Measurements from ENCODE around the gene DPY30. TPM values are rescaled to one million over a fixed set of nuclear protein-coding genes. Genes with fewer than 3 reads are reported as not detected.
"Not testable (repeated sequence)": the region's sequence is repeated elsewhere in the genome, so short reads cannot be mapped to it uniquely, and the experiment has no call there.

Gene DPY30
- total and polyA plus RNA-seq, 3 donors from 2014 or later: 31.8 to 53.7 (median 37.2) TPM

DNA sequence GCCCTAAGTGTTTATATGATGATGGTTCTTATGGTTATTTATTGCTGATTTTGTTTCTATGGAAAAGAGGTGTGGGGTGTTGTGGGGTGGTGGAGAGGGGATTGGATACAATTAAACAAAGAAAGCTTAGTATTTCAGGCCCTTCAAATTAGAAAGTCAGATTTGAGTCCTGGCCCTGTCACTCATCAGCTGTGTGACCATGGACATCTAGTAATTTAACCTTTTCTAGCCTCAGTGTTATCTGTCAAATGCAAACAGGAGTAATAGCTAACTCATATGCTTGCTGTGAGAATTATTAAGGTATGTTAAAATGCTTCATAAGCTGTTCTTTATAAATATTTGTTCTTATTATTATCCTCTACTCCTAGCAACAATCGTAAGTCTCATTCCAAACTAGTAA, 26.7 kb downstream of the DPY30 start:
- intact Hi-C loops (cut with DNase I; ENCODE audit: low total_unique reads): loop anchor here (10.0 kb wide), 1 partner anchor 52 kb away; the partner anchor contains the start of gene SPAST
- H3K4me3 ChIP-seq: no peak overlapping the region
- DNase-seq: no peak
- TF ChIP-seq, protein P1, sequence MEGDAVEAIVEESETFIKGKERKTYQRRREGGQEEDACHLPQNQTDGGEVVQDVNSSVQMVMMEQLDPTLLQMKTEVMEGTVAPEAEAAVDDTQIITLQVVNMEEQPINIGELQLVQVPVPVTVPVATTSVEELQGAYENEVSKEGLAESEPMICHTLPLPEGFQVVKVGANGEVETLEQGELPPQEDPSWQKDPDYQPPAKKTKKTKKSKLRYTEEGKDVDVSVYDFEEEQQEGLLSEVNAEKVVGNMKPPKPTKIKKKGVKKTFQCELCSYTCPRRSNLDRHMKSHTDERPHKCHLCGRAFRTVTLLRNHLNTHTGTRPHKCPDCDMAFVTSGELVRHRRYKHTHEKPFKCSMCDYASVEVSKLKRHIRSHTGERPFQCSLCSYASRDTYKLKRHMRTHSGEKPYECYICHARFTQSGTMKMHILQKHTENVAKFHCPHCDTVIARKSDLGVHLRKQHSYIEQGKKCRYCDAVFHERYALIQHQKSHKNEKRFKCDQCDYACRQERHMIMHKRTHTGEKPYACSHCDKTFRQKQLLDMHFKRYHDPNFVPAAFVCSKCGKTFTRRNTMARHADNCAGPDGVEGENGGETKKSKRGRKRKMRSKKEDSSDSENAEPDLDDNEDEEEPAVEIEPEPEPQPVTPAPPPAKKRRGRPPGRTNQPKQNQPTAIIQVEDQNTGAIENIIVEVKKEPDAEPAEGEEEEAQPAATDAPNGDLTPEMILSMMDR (IDR thresholded peaks at IDR 0.05): no peak
- TF ChIP-seq POLR2A (IDR thresholded peaks at IDR 0.05): no peak
- no peaks in the 10 kb centered on the region for H3K36me3 ChIP-seq (ENCODE audit: low read depth, missing control alignments)
- H3K27ac ChIP-seq: no peak overlapping the region
- WGBS, 2 donors: 86 to 91% methylated on average over 1 of the region's 1 CpG
- H3K4me1 ChIP-seq: peaks cover 18% of the 10 kb centered on the region
- H3K9me3 ChIP-seq: no peaks in the 10 kb centered on the region
- H3K27me3 ChIP-seq: no peaks in the 10 kb centered on the region

- Histone ChIP-seq H3K4me1 (peaks cover 18% of the 10 kb centered on the region), H3K27ac (peak overlapping the region; percentile 90 to 93), H3K36me3 (ENCODE audit: low read depth, missing control alignments) (no peaks in the 10 kb centered on the region), H3K27me3 (no peaks in the 10 kb centered on the region), H3K4me3 (peak overlapping the region; percentile 77), H3K9me3 (no peaks in the 10 kb centered on the region)
- TF ChIP-seq POLR2A (IDR thresholded peaks at IDR 0.05): no peak
- TF ChIP-seq, protein P1 (IDR thresholded peaks at IDR 0.05): no peak
- WGBS, 2 donors: 56 to 65% methylated on average over 5 of the region's 5 CpGs
- intact Hi-C loops (cut with DNase I; ENCODE audit: low total_unique reads): loop anchor here (10.0 kb wide), 1 partner anchor 53 kb away; the partner anchor contains the start of gene SPAST
- DNase-seq: no peak
Observed at GRCh38 chr2:32011485-32011960, 28.1 kb downstream of the DPY30 start.

GRCh38 chr2:32010670-32011484, 28.7 kb downstream of the DPY30 start, which contains the start of gene MEMO1:
Gene MEMO1, minus strand, starts transcription at chr2:32011008. Its CDS starts 761 bp downstream, at chr2:32010247.
- peak within 1 kb of the TSS; percentile 77 to 80 for H3K4me3 ChIP-seq
- no peaks in the 10 kb centered on the region for H3K36me3 ChIP-seq (ENCODE audit: low read depth, missing control alignments)
- 0 to 1% methylated on average over 20 to 34 of the region's 57 CpGs for WGBS, 2 donors
- peaks cover 18% of the 10 kb centered on the region for H3K4me1 ChIP-seq
- H3K9me3 ChIP-seq: no peaks in the 10 kb centered on the region
- H3K27me3 ChIP-seq: no peaks in the 10 kb centered on the region
- TF ChIP-seq, protein P1 (IDR thresholded peaks at IDR 0.05): peak in 1 of 3 experiments; percentile 5
- no peak for TF ChIP-seq POLR2A (IDR thresholded peaks at IDR 0.05)
- peak within 1 kb of the TSS; percentile 90 to 93 for H3K27ac ChIP-seq
- DNase-seq: peak; percentile 94
- intact Hi-C loops (cut with DNase I; ENCODE audit: low total_unique reads): loop anchor here (10.0 kb wide), 1 partner anchor 54 kb away; the partner anchor contains the start of gene SPAST

- not testable (repeated sequence) for H3K36me3 ChIP-seq (ENCODE audit: low read depth, missing control alignments); H3K9me3 ChIP-seq; H3K27me3 ChIP-seq; DNase-seq
- intact Hi-C loops (cut with DNase I; ENCODE audit: low total_unique reads): loop anchor here (10.0 kb wide), 1 partner anchor 55 kb away; the partner anchor contains the start of gene SPAST
- H3K27ac ChIP-seq: peak overlapping the region; percentile 90 to 93
- peak overlapping the region; percentile 77 for H3K4me3 ChIP-seq
- 1% methylated on average over 21 of the region's 43 CpGs; no CpG with 5 or more reads in 1 of the 2 donors for WGBS, 2 donors
- peaks cover 18% of the 10 kb centered on the region for H3K4me1 ChIP-seq
Observed at GRCh38 chr2:32010280-32010669, 29.3 kb downstream of the DPY30 start.

DNA sequence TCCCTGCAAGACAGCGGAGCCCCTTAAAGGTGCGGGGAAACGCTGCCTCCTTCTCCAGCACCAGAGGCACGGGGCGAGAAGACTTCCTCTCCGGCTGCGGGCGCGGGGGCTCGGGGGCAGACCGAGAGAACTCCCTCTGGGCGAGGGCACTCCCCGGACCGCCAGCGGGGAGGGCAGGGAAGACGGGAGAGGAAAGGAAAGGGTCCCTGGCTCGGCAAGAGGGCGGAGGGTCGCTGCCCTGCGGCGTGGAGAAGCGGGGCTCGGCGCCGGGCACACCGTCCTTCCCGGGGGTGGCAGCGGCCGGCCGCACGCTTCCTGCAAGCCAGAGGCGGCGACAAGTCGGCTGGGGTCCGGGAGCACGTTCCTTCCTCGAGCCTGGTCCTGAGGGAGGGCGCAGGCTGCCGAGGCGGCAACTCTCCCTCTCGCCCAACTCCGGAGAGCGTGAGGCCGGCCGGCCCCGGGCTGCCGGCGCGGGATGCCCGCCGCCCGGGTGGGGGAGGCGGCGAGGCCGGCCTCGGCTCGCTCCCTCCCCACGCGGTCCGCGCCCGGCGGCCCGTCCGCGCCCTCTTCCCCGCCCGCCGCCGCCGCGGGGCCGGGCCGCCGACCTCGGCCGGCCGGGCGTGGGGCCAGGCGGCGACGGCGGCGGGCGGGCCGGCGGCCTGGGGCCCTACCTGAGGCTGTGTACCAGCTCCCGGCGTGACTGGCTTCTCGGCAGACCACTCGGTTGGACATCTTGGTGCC, 29.9 kb downstream of the DPY30 start:
- intact Hi-C loops (cut with DNase I; ENCODE audit: low total_unique reads): loop anchor here (10.0 kb wide), 1 partner anchor 55 kb away; the partner anchor contains the start of gene SPAST
- Histone ChIP-seq H3K4me3 (peak overlapping the region; percentile 77 to 80), H3K27me3 (no peaks in the 10 kb centered on the region), H3K9me3 (no peaks in the 10 kb centered on the region), H3K27ac (peak overlapping the region; percentile 90 to 93), H3K4me1 (peaks cover 18% of the 10 kb centered on the region), H3K36me3 (ENCODE audit: low read depth, missing control alignments) (no peaks in the 10 kb centered on the region)
- WGBS, 2 donors: 0 to 1% methylated on average over 13 to 50 of the region's 91 CpGs
- peak; percentile 25 for DNase-seq
- TF ChIP-seq, protein P1 (IDR thresholded peaks at IDR 0.05): no peak
- TF ChIP-seq POLR2A (IDR thresholded peaks at IDR 0.05): no peak

Measured in testis (tissue), 3 donors.